GM18519 (cell line): ENCODE data around the gene ADORA2B.
"Not testable (repeated sequence)": the region's sequence is repeated elsewhere in the genome, so short reads cannot be mapped to it uniquely, and the experiment has no call there.

Experiments
- ATAC-seq: cut with Tn5 transposase; IDR thresholded peaks from one replicate; pipeline ENCODE4 v1.9.1; 2021; ENCODE audit warnings: mild to moderate bottlenecking, moderate library complexity; ENCODE audit not compliant: unreplicated experiment, low FRiP score

Gene ADORA2B

DNA sequence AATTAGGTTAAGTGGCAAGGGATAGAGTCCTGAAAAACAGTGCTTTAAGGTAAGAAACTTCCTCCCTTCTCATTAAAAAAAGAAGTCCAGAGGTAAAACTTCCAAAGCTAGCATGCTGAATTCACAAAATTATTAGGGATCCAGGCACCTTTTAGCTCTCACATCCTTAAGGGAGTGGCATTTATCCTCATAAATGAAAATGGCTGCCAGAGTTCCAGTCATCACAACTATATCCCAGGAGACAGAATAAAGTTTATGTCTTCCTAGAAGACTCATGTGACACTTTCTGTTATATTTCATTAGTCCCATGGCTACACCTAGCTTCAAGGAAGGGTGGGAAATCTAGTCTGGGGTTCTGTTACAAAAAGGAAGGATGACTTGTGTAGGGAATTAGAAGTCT lies 23.3 kb upstream of the ADORA2B start:
- no peak for ATAC-seq

DNA sequence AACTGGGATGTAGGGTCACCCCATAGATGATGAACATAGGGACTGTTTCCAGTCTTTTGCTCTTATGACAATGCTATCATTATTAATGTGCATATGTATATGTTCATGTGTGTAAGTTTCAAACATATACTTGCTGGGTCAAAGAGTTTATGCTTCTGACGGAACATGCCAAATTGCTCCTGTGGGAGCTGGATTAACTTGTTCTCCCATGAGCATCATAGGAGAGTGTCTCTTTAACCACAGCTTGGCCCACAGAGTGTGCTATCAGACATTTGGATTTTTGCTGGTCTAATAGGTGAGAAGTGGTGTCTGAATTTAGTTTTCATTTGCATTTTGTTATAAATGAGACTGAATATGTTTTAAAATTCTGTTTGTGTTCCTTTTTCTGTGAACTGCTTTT lies 22.3 kb upstream of the ADORA2B start:
- no peak for ATAC-seq

DNA sequence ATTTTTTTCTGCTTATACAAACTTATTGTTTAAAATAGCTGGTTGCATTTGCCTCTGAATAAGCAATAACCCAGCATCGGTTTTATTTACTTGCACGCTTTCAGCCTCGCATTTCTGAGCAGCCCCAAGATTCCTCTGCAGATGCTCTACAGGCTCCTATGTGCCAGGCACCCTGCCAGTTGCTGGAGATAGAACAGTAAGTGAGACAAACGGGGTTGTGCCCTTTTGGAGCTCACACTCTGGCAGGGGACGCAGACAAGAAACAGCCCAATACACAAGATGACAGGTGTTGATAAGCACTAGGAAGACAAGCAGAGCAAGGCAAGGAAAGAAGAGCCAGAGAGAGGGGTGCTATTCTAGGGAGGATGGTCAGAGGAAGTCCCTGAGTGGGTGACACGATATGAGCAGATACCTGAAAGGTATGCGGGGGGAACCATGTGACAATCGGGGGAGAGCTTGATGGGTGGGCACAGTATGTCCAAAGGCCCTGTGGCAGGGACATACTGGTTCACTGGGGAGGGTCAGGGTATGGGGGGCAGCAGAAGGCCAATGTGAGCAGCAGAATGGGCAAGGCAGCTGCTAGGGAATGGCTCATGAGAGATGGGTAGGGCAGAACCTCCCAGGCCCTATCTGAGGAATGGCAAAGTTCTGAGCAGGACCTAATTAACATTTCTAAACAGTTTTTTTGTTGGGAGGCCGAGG lies 18.7 kb upstream of the ADORA2B start:
- no peak for ATAC-seq

DNA sequence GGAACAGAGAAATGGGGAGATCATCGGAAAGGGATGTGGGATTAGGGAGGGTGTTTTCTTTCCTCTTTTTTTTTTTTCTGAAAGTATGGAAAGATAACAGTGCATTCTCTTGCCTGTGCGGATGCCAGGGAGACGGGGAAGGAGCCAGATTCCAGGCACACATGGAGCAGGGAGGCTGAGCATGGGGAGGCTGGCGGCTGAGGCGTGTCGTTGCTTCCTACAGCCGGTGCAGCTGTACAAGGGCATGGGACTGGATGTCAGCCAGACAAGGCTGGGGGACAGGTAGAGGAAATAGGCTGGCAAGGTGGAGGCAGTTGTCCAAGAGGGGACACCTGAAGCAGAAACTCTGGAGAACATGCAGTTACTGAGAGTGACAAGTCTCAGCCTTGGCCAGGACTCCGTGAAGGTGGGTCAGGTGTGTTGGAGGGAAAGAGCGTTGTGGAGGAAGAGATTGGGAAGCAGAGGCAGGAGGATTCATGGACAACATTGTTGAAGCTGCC lies 16.6 kb upstream of the ADORA2B start:
- no peak for ATAC-seq

DNA sequence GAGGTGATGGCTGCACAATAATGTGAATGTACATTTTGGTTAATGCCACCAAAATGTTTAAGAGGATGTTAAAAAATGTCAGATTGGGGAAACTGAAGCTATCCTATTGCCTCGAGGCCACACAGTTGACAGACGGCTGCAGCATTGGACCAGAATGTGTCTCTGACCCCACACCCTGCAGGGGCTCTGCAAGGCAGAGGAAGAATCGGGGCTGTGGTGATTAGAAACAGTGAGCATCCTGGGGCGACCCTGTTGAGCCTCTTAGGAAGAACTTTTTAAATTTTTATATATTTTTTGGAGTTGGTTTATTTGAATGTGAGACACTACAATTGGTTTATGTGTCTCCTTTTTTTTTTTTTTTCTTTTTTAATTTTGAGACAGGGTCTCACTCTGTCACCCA lies 15.0 kb upstream of the ADORA2B start:
- no peak for ATAC-seq

DNA sequence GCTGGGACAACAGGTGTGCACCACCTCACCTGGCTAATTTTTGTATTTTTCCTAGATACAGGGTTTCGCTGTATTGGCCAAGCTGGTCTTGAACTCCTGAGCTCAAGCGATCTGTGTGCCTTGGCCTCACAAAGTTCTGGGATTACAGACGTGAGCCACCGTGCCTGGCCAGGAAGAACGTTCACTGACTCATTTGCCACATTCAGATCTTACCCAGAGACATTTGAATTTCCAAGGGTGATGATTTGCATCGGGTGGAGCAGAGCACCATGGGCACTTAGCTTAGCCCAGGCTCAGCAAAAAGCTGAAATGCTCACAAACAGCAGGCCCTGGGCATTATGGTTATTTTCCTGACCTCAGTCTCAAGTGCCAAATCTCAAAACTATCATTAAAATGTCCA lies 14.5 kb upstream of the ADORA2B start:
- ATAC-seq, result no peak

DNA sequence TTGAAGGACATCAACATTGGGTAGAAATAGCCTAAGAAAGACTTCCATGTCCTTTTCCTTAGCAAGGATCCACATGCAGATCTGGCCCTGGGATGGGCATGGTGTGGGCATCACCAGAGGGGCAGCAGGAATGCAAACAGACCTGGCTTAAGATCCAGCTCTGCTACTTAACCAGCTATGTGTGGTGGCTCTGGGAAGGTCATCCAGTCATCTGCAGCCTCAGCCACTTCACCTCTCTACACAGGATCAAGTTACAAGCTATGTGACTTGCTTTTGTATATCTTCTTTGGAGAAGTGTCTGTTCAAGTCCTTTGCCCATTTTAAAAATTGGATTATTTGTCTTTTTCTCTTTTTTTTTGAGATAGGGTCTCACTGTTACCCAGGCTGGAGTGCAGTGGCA lies 13.5 kb upstream of the ADORA2B start:
- ATAC-seq, result no peak

DNA sequence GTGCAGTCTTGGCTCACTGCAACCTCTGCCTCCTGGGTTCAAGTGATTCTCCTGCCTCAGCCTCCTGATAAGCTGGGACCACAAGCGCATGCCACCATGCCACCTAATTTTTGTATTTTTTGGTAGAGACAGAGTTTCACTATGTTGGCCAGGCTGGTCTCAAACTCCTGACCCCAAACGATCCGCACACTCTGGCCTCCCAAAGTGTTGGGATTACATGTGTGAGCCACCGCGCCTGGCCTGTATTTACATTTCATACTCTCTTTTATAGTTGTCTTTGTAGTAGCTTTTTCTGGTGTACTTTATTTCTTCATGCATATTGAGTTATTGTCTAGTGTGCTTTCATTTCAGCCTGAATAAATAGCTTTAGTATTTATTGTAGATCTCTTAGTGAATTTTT lies 10.1 kb upstream of the ADORA2B start:
- no peak for ATAC-seq

DNA sequence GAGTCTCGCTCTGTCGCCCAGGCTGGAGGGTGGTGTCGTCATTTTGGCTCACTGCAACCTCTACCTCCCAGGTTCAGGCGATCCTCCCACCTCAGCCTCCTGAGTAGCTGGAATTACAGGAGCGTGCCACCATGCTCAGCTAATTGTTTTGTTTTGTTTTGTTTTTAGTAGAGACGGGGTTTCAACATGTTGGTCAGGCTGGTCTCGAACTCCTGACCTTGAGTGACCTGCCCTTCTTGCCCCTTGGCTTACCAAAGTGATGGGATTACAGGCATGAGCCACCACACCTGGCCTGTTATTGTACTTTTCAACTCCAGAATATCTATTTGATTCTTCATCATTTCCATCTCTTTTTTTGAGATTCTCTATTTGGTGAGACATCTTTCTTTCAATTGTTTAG lies 9.0 kb upstream of the ADORA2B start:
- no peak for ATAC-seq

DNA sequence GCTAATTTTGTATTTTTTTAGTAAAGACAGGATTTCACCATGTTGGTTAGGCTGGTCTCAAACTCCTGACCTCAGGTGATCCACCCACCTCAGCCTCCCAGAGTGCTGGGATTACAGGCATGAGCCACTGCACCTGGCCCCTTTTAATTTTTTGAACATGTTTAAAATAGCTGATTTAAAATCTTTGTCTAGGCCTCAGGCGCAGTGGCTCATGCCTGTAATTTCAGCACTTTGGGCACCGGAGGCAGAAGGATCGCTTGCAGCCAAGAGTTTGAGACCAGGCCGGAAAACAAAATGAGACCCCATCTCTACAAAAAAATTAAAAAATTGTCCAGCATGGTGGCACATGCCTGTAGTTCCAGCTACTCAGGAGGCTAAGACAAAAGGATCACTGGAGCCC lies 8.4 kb upstream of the ADORA2B start:
- not testable (repeated sequence) for ATAC-seq

DNA sequence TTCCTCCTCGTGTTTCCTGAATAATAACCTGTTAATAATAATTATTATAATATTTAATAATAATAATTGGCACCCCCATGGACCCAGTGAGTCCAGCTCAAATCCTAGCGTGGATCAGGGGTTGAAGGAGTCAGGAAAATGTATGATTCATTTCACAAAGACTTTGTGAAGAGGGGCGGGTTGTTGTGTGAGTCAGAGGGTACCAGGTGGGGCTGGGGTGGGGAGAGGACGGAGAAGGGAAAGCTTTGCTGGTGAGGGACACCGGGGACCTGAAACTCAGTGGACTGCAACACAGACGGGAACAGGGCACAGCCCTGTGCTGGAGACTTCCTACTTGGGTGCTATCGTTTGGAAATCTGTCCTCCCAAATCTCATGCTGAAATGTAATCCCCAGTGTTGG lies 3.1 kb upstream of the ADORA2B start:
- ATAC-seq, result no peak

DNA sequence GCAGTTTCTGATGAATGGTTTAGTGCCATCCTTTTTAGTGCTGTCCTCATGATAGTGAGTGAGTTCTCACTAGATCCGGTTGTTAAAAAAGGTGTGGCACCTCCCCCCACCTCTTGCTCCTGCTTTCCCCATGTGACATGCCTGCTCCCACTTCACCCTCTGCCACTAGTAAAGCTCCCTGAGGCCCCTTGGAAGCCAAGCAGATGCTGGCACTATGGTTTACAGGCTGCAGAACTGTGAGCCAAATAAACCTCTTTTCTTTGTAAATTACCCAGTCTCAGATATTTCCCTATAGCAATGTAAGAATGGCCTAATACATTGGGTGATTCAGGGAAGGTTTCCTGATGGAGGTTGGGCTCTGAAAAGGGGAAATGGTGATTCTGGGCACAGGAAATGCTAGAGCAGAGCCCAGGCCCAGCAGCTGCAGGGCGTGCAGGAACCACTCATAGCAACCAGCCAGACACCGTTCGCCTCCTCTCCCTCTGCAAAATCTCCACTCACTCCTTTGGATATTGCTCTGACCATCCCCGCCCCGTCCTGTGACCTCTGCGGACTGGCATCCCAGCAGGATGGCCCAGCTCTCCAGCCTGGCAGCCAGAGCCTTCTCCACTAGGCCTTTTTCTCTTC lies 2.6 kb upstream of the ADORA2B start:
- no peak for ATAC-seq

DNA sequence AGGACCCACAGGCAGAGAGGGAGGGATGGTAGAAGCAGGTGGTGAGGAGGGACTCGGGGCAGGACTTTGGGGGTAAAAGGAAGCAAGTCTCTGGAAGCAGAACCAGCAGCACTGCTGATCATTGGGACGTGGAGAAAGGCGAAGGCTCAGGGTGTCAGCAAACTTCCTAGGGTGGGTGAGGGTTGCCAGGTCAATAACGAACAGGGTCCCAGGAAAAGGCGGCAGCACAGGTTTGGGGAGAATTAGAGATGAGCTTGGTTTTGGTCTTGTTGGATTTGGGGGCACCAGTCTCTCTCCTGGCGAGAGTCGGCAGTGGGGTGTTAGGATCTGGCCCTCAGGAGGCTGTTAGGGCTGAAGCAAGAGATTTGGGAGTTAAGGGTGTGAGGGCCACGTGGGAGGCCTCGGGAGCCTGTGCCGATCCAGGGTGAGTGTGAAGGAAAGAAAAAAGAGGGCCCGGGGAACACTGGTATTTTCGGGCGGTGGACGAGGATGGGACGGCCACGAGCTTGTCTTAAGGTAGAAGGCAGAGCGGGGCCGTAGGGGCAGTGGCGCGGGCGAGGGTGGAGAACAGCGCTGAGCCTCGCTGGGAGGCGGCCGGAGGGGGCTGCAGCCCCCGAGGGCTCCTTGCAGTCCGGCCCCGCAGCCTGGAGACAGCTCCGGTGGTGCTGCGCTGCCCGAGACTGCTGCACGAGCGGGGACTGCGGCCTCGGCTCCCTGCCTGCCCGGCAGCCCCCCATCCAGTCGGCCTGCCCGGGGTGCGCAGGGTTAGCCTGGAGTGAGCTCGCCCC lies 765 bp upstream of the ADORA2B start:
- no peak for ATAC-seq

DNA sequence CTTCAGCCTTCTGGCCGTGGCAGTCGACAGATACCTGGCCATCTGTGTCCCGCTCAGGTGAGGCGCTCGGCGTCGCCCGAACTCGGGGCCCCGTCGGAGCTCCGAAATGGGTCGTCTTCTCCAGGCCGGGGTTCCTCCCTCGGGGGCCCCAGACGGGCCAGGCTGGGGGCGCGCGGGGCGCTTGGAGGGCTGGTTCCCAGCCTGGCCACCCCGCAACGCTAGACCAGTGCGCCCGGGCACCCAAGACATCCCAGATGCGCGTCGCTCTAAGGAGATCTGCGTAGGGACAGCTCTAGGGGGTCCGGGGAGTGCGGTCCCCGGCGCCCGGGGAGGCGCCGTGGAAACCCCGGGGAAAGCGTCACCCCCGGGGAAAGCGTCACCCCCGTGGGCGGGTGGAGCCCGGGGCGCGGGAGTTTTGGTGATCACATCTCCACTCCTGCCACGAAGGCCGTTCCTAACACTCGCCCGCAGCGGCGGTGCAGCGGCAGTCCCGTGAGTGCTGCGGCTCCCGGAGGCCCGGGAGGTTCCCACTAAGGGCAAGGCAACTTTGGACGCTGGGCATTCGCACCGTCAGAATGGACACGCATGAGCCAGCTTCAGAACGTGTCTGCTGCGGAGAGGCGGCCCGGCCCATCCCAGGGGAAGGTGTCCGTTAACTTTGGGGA lies 729 bp downstream of the ADORA2B start:
- ATAC-seq, result no peak

DNA sequence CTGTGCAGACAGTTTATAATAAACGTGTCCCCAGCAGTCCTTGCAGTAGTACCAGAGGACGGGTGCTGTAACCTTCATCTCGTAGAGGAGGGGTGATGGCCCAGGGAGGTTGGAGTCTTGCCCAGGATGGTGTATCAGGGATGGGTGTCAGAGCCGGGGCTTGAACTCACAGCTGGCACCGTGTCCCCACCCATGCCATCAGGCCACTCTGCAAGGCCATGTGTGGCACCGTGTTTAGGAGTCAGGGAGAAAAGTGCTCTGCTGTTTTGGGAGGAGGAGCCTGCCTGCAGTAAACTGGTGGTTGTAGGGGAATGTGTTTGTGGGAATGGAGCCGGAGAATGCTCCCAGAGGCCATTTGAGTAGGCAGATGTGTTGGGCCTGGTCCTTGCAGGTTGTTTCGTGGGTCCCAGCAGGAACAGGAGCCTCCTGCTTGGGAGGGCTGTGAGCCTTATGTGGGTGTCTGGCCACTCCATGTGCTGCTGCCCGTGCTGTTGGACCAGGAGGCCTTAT lies 1.7 kb downstream of the ADORA2B start:
- no peak for ATAC-seq

DNA sequence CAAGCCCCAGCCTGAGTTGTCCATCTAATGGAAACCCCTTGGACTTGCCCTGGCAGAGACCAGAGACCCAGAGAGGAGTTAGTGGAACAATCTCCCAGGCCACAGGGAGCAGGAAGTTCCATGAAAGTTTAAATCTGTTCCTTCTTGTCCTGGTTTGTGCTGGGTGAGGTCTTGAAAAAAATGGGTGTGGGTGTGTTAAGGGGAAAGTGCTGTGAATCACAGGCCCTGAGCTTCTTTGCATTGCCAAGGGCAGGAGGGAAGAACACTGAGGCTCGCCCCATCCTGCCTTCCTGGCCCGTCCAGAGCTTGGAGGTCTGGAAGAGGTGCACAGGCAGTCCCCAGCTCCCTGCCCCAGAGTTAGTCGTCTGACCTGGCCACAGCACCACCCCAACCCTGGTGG lies 2.3 kb downstream of the ADORA2B start:
- no peak for ATAC-seq

DNA sequence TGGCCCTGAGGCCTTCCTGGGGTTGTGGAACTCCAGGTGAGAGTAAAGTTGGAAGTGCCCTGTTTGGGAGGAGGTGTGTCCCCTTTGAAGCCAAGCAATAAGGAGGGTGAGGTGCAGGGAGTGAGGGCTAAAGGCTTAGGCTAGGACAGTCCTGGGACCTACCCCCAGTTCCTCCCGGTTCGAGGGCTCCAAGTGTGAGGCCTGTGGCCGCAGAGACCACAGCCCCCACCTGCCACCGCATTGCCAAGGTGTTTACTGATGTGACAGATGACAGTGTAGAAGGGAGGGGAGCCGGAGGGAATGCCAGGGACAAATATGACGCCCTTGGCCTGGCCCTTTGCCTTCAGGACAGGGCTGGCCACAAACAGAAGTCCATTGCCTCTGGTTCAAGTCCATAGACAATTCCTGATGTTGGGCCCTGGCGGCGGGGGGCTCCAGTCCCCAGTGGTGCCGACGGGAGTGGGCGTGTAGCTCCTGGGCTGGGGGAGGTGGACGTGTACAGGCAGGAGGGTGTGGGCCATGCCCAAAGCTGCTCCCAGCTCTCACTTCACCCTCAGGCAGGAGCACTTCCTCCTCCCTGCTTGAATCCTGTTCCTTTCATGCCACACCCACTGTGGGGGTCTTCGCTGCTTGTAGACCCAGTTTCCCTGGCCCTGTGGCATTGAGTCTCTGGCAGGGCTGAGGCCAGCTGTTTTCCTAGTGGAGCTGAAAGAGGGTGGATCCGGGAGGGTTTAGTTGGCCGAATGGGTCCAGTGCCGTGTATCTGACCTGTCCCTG lies 3.2 kb downstream of the ADORA2B start:
- ATAC-seq, result no peak

DNA sequence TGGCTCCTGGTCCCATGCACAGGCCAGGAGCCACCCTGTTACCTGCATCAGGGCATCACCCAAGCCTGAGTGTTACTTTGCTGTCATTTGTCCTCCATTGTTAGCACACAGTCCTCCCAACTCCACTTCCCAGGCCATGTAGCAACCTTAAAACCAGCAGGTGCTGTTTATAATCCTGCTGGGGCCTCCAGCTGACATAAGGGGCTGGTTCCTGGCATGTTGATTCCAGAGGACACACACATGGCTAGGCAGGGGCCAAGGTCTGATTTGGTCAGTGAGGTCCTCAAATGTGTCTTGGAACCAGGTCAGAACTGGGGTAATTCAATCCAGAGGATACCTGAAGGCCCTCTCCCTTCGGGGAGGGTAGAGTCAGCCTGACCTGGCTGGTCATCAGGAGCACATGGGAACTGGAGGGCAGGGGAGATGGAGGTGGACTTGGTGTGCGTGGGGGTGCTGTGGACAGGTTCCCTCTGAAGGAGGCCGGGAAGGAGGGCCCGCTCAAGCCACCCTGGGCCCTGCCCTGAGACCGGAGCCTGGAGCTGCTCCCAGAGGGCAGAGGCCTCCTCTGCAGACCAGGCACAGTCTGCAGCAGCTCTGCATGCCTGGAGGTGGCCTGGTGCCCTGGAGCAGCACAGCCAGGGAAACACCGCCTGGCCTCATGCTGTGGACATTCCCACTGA lies 6.6 kb downstream of the ADORA2B start:
- no peak for ATAC-seq

DNA sequence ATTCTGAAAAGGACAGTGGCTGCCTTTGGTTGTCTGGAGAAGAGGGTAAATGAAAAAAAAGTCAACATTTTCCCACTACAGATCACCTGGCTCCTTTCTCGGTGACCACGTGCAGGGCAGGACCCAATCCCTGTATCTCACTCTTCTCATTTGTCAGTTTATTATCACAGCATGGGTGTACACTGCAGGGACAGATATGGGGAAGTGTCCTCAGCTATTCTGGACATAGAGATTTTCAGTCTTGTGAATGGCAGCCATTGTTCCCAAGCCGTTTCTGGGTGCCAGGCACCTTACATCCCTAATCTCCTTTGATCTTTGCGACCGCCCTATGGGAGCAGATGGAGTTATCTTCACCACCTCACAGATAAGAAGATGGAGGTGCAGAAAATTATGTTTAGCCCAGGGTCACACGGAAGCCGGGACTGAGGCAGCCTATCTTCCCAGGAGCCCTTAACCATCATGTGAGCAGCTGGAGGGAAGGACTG lies 7.2 kb downstream of the ADORA2B start:
- no peak for ATAC-seq
